HUDEP-2 (cell line): Measurements from ENCODE around the gene SLC5A10.
"Not testable (repeated sequence)": the region's sequence is repeated elsewhere in the genome, so short reads cannot be mapped to it uniquely, and the experiment has no call there.

Source experiments
- DNase-seq, 76 experiments: peaks; one replicate each; lab custom pipeline; 2025; ENCODE audit not compliant: unreplicated experiment in 76 of 76; lab: John Stamatoyannopoulos, UW

SLC5A10 gene

DNA sequence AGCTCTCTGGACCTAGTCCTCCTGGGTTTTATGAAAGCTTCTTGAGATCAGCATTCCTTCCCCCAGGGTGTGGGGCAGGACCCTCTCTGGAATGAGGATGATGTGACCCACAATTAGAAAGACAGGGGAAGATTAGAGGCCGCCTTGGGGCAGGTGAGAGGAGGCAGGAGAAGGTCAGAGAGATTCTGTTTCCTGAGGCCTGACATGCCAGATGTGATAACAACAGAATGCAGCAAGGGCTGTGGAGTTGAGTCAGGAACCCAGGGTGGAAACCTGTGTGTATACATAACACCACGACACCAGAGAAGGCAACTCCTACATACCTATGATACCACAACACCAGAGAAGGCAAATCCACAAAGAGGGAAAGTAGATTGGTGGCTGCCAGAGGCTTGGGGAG lies 5.4 kb upstream of the SLC5A10 start:
- no peak for DNase-seq

DNA sequence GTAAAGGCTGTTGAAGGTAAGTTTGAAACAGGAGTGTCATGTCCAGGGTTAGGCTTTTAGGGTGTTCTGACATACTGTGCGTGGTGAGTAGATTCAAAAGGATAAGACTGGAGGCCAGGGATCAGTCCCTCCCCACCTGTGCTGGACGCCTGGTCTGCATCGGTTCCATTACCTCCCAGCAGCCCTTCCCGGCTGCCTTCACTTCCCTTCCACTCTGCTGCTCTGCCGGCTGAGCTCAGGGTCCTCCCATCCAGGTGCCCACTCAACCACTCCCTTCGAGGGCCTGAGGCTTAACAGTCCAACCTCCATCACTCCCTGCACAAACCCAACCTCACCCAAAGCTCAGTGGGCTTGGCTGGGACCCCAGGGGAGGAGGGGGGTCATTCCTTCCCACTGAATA lies 4.1 kb upstream of the SLC5A10 start:
- DNase-seq, result no peak

DNA sequence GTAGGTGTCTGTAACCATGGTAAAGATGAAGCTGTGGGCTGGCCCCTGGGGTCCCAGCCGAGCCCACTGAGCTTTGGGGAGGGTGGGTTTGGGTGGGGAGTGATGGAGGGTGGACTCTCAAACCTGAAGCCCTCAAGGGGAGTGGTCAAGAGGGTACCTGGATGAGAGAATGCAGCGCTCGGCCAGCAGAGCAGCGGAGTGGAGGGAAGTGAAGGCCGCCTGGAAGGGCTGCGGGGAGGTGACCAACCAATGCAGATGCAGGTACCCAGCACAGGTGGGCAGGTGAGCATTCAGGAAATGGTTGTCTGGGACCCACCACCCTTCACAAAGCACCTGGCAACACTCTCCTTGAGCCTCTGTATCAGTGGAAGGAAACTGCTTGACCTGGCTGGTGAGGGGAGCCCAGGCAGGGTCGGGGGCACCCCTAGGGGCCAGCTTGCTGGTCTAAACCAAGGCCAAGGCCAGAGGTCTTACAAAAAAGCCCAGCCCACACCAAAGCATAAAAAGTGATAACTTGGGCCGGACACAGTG lies 3.4 kb upstream of the SLC5A10 start:
- no peak for DNase-seq

DNA sequence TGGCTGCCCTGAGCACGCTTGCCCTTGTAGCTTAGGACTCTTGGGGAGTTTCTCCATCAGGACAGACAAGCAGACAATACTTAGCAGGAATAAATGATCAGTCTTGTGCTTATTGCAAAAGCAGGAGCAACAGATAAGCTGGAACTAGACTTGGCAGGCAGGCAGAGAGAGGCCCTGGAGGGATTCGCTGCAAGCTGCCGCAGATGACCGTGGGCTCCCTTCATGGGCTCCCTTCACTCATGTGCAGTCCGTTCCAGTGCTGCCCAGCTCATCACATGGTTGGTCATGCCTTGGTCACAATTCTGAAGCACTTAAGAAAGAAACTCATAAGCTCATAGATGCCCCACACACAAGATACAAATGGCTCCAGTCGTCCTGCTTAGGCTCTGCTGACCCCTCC lies 2.4 kb upstream of the SLC5A10 start:
- no peak for DNase-seq

DNA sequence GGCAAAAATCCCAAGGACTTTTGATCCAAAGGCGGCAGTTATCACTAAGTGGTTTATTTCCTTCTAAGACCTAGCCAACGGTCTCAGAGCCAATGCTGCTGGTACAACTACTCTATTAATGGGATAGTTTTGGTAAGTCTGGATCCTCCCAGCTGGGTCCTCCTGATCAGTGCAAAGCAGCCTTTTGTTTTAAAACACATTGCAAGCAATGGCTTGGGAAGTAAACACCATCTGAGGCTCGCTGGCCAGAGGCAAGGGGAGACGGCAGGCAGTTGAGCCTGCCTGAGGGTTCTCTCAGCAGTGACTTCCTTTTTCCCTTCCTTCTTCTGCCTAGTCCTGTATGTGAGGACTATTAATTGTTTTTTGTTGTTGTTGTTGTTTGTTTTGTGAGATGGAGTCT lies 1.6 kb upstream of the SLC5A10 start:
- no peak for DNase-seq

DNA sequence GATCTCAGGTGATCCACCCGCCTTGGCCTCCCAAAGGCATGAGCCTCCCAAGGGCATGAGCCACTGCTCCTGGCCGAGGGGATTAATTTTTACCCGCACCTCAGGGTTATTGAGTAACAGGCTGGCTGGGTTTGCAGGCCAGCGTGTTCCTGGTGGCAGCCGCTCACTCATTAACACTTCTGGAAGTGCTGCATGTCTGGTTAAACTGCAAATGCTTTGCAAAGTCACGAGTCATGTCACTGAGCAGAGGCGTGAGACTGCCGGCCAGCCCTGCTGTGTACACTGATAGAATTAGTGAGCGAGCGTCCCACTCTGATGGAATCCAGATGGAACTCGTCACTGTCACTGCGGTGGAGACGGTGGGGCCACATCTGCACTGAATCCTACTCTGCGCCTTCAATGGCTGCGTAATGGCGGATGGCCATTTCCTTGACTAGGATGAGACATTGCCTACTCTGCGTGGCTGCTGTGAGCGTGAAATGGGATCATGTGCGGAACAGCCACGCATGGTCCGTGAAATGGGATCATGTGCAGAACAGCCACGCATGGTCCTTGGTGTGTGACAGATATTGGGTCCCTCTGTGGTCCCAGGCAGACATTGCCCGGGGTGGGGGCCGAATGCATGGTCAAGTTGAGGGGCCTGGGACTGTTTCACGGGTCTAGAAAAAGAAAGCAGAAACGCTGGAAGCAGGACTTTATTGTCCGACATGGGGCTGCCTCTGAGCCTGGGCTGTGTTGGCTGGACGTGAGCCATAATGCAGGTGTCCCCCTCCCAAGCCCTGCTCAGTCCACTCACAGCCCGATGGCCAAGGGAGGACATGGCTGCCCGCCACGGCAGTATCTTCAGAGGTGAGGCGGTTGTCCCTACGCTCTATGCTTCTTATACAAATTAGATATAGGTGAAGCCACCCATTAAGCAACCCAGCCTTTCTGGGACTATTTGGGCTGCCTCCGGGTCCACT lies 740 bp upstream of the SLC5A10 start:
- DNase-seq, result no peak

DNA sequence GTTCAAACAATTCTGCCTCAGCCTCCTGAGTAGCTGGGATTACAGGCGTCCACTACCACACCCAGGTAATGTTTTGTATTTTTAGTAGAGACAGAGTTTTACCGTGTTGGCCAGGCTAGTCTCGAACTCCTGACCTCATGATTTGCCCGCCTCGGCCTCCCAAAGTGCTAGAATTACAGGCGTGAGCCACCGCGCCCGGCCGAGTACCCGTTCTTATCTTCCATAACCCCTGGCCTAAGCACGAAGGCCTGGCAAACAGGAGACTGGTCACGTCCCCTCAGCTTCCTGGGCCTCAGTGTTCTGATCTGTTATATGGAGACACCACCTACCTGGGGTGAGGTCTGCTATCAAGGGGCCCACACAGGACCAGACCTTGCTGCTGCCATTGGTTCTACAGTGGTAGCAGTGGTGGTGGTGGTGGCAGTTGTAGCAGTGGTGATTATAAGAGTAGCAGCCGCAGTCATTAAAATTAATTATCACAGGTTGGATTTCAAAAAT lies 1.3 kb downstream of the SLC5A10 start:
- DNase-seq, result no peak

DNA sequence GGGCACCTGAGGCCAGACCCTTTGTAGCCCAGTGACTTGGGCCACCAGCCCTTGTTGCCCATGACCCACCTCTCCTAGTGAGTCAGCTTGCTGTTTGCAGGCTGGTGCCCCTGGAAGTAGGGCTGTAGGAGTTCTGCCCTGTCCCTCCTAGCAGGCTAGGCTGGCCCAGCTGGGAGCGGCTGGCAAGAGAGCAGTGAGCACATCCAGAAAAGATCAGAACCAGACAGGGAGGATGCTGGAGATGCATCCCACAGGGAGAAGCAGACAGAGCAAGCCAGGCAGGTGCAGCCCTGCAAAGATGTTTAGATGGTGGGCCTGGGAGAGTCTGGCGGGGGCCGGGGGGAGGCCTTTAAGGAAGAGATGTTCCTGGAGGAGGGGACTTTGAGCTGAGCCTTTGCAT lies 2.4 kb downstream of the SLC5A10 start:
- DNase-seq, result no peak

DNA sequence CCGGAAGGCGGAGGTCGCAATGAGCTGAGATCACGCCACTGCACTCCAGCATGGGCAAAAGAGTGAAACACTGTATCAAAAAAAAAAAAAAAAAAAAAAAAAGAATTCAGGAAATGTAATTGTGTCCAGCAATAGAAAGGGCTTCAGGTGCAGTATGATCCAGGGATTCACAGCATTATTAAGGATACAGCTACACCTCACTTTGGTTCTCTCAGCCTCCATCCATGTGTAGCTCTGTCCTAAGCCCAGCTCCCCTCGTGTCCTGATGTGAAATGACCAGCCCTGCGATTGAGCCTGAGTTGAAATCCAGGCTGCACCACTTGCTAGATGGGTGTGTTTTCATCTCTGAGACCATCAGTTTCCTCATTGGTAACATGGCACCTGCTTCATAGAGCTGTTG lies 3.0 kb downstream of the SLC5A10 start:
- no peak for DNase-seq

DNA sequence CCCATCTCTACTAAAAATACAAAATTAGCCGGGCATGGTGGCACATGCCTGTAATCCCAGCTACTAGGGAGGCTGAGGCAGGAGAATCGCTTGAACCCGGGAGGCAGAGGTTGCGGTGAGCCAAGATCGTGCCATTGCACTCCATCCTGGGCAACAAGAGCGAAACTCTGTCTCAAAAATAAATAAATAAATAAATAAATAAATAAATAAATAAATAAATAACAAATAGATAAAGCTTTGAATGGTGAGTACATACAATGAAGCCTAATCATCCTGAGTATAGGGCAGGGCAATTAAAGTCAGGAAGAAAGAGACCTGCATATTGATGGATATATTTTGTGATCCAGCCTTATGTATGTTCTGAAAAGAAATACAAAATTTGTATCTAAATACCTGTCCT lies 4.1 kb downstream of the SLC5A10 start:
- not testable (repeated sequence) for DNase-seq

DNA sequence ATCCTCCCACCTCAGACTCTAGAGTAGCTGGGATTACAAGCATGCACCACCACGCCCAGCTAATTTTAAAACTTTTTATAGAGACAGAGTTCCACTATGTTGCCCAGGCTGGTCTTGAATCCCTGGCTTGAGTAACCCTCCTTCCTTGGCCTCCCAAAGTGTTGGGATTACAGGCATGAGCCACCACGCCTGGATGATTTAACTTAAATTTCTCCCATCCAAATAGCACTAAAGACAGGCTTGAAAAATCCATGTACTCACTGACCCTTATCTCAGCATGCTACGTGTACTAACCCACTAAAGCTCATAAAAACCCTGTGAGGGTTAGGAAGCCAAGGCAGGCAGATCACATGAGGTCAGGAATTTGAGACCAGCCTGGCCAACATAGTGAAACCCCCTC lies 4.6 kb downstream of the SLC5A10 start:
- no peak for DNase-seq

DNA sequence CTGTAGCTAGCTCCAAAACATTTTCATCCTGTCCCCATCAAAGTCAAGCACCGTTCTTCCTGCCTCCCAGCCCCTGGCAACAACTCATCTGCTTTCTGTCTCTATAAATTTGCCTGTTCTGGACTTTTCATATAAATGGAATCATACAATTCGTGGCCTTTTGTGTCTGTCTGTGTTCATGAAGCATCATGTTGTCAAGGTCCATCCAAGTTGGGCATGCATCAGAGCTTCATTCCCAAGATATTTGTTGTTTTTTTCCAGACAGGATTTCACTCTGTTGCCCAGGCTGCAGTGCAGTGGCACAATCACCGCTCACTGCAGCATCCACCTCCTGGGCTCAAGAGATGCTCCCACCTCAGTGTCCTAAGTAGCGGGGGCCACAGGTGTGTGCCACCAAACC lies 5.9 kb downstream of the SLC5A10 start:
- no peak for DNase-seq

DNA sequence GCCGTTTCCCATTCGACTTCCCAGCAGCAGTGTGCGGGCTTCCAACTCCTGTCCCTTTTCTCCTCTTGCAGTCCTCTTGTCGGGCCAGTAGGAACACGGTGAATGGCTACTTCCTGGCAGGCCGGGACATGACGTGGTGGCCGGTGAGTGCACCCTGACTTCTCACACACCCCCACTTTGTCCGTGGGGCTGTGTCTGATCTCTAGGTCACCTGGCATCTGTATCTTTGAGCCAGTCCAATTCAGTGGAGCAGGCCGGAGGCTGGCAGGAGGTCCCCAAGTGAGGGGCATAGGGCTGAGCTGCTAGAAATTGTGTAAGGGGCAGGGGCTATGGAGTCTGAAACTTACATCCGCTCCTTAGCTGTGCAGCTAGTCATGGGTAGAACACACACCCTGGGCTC lies 6.6 kb downstream of the SLC5A10 start:
- no peak for DNase-seq

DNA sequence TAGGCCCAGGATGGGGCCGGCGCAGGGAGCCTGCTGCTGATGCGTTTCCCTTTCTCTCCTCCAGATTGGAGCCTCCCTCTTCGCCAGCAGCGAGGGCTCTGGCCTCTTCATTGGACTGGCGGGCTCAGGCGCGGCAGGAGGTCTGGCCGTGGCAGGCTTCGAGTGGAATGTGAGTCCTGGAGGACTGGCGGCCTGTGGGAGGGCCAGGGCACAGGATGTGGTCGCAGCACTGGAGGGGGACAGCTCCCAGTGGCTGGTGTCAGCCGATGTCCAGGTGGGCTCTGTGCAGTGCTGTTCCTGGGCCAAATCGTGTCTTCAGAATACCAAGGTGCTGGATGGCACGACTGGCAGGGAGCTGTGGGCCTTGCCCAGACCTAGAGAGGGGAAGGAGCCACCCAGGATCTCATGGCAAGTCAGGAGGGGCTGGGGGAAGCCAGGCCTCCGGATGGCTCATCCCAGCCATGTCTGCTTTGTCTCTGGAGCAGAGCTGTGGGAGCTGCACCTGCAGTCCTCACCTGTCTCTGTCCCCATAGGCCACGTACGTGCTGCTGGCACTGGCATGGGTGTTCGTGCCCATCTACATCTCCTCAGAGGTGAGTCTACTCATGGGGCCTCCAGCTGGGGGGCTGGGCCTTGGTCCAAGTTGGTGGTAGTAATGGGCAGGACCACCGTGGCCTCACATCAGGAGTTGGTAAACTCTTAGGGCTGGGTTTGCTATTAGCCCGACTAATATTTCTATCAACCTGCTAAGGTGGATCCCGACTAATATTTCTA lies 7.3 kb downstream of the SLC5A10 start:
- no peak for DNase-seq

DNA sequence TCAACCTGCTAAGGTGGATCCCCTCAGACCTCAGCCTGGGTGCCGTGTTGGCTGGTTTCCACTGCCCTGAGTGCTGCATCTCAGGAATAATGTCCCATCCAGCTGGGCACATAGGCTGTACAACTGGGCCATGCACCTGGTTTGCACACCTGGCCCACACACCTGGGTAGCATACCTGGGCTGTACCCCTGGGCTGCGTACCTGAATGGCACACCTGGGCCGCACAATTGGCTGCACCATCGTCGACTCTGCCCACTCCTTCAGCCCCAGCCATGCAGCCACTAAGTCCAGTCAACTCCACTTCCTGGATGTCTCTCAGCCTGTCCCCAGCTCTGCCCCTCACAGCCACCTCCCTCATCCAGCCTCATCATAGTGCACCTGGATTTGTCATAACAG lies 7.9 kb downstream of the SLC5A10 start:
- DNase-seq, result no peak

DNA sequence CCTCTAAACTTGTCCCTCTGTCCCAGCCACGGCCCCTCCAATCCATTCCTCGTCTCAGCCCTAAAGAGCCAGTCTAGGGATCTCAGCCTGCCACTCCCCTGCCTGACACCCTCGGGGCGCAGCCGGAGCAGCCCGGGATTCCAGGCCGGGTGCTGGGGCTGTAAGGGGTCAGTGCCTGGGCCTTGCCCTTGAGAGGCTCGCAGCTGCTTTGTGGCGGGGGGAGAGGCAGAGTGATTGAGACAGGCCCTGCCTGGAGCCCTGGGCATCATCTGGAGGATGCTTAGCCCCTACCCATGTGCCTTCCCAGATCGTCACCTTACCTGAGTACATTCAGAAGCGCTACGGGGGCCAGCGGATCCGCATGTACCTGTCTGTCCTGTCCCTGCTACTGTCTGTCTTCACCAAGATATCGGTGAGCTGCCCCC lies 8.3 kb downstream of the SLC5A10 start:
- no peak for DNase-seq

DNA sequence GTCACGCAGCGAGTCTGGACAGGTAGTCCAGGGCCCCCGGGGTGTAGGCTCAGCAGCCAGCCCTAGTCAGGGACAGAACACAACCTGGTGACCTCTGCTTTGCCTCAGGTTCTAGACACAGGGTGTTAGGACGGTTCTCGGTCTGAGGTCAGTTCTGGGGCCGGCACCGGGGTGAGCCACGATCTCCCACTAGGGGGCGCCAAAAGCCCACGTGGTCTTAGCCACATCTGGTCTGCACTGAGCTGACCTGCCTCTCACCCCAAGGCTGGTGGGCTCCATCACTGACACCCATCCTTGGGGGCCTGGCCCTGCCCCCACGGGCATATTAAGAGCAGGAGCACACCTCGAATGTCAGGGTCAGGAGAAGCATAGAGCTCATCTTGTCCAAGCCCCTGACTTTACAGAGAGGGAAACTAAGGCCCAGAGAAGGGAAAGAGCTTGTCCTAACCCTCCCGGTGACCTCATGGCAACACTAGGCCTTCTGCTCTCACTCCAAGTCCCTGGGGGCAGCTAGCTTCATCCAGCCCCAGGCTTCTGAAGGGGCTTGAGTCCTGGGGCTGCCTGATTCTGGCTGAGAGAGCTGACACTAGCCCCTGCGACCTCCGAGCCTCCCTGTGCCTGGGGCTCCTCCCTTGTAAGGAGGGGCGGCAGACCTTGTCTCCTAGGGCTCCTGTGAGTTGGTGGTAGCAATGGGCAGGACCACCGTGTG lies 9.0 kb downstream of the SLC5A10 start:
- peak in 64 of 76 experiments; percentile 1 to 81 (median 54) for DNase-seq

DNA sequence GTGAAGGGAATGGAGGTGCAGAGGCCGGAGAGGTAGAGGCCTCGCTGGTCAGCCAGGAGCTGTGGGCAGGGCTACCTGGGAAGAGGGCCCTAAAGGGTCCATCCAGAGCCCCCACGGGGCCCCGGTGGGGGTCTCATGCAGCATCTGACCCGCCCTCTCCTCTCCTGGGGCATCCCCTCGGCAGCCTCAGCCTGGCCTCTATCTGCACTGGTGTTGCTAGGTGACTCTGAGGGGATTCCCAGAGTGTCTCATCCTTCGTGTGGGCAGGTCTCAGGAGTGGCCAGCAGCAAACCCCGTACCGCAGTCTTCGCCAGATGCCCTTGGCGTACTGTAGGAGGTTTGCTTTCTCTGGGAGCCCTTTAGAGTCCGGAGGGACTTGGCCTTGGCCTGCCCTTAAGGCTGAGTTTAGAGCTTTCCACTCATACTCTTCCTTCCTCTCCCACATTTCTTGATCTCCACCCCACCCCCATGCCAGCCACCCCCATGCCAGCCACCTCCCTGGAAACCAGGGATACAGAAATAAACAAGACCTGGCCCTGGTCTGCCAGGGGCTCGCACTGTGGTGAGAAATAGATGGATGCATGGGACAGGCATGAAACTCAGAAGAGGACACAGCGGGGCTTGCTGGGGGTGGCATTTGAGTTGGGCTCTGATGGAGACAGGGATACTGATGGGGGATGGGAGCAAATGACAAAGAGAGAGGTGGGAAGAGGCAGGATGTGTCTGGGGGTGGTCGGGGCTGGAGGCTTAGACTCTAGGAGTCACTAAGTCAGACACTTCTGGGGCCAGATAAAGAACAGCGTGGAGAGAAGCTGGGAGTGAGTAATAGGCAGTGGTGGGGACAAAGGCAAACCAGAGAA lies 9.9 kb downstream of the SLC5A10 start:
- no peak for DNase-seq

DNA sequence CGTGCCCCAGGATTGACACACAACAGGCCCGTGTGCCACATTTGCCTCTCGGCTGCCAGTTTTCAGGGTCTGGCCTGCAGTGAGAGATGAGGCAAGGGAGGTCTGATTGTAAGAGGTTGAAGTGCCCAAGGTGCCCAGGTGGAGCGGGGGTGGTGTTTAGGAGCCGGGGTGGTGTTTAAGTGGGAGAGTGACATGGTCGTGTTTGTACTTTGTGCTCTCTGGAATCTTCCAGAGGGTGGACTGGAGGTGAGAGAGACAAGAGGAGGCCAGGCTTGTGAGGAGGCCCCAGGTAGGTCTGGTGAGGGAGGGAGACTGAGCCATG lies 10.5 kb downstream of the SLC5A10 start:
- DNase-seq, result no peak
